Mesendoderm (in vitro differentiated cells): ENCODE measurements around the gene PSD. TPM values are rescaled to one million over a fixed set of nuclear protein-coding genes. Genes with fewer than 3 reads are reported as not detected.

Source experiments
- DNase-seq: peaks from one replicate; pipeline ENCODE4 v3.0.0; 2013
- H2AK5ac ChIP-seq: 2 replicates; pipeline ENCODE4 v1.6.1; 2013; ENCODE audit warnings: low read length, inconsistent platforms
- H2BK120ac ChIP-seq: 2 replicates; pipeline ENCODE4 v1.6.1; 2013; ENCODE audit warnings: low read depth, mild to moderate bottlenecking, low read length, moderate library complexity, mixed read lengths
- H2BK15ac ChIP-seq: replicated peaks from 2 replicates; pipeline ENCODE4 v1.6.1; 2013; ENCODE audit warnings: low read depth, mild to moderate bottlenecking, moderate library complexity
- H2BK5ac ChIP-seq: 2 replicates; pipeline ENCODE4 v1.6.1; 2013; ENCODE audit warnings: low read length, inconsistent platforms
- H3K18ac ChIP-seq: 2 replicates; pipeline ENCODE4 v1.6.1; 2013; ENCODE audit warnings: mild to moderate bottlenecking, low read length, mixed read lengths
- H3K23ac ChIP-seq: one replicate; pipeline ENCODE4 v1.6.1; 2013; ENCODE audit warnings: low read length
- H3K27ac ChIP-seq: 2 replicates; pipeline ENCODE4 v1.5.1; 2013; ENCODE audit warnings: low read depth, mild to moderate bottlenecking, inconsistent platforms, low read length, moderate library complexity
- H3K27me3 ChIP-seq: 2 replicates; pipeline ENCODE4 v1.6.1; 2013; ENCODE audit warnings: low read length, control low read depth, mild to moderate bottlenecking, inconsistent platforms; ENCODE audit not compliant: insufficient read depth, poor library complexity
- H3K36me3 ChIP-seq: 2 replicates; pipeline ENCODE4 v1.6.1; 2013; ENCODE audit warnings: low read length, inconsistent platforms; ENCODE audit not compliant: control insufficient read depth, insufficient read depth
- H3K4ac ChIP-seq: one replicate; pipeline ENCODE4 v1.6.1; 2013; ENCODE audit warnings: low read depth, mild to moderate bottlenecking, low read length, moderate library complexity
- H3K4me1 ChIP-seq: 2 replicates; pipeline ENCODE4 v1.6.1; 2013; ENCODE audit warnings: low read depth, low read length, inconsistent platforms; ENCODE audit not compliant: control insufficient read depth
- H3K4me2 ChIP-seq: 2 replicates; pipeline ENCODE4 v1.6.1; 2013; ENCODE audit warnings: low read length
- H3K4me3 ChIP-seq: 2 replicates; pipeline ENCODE4 v1.5.1; 2013; ENCODE audit warnings: mild to moderate bottlenecking, low read length
- H3K56ac ChIP-seq: one replicate; pipeline ENCODE4 v1.6.1; 2013; ENCODE audit warnings: low read length
- H3K79me1 ChIP-seq: 2 replicates; pipeline ENCODE4 v1.6.1; 2013; ENCODE audit warnings: low read length, inconsistent platforms
- H3K79me2 ChIP-seq: 2 replicates; pipeline ENCODE4 v1.6.1; 2013; ENCODE audit warnings: mild to moderate bottlenecking, low read length; ENCODE audit not compliant: control insufficient read depth, insufficient read depth
- H3K9ac ChIP-seq: 2 replicates; pipeline ENCODE4 v1.6.1; 2013; ENCODE audit warnings: low read length, inconsistent platforms
- H4K5ac ChIP-seq: one replicate; pipeline ENCODE4 v1.6.1; 2013; ENCODE audit warnings: low read length
- H4K8ac ChIP-seq: one replicate; pipeline ENCODE4 v1.6.1; 2013; ENCODE audit warnings: low read depth, mild to moderate bottlenecking, control low read depth, low read length, moderate library complexity
- WGBS: extraction: QIAGEN DNeasy Blood & Tissue Kit; methylation state at CpG from one replicate; pipeline ENCODE4 v1.1.7; 2013; ENCODE audit warnings: low lambda C conversion rate, missing lambda C conversion rate; ENCODE audit not compliant: insufficient coverage; ENCODE audit errors: extremely low coverage; 5-methylcytosine and 5-hydroxymethylcytosine counted together
- polyA plus RNA-seq, 2 experiments: library from polyadenylated mRNA; stranded (reverse); fragments of 200-250 nt; gene quantifications; one replicate each; pipeline ENCODE4 v1.2.3, GENCODE V29; 2013

PSD gene
- 0.44 TPM for polyA plus RNA-seq (2013, experiment 1 of 2)
- 0.53 TPM for polyA plus RNA-seq (2013, experiment 2 of 2)

DNA sequence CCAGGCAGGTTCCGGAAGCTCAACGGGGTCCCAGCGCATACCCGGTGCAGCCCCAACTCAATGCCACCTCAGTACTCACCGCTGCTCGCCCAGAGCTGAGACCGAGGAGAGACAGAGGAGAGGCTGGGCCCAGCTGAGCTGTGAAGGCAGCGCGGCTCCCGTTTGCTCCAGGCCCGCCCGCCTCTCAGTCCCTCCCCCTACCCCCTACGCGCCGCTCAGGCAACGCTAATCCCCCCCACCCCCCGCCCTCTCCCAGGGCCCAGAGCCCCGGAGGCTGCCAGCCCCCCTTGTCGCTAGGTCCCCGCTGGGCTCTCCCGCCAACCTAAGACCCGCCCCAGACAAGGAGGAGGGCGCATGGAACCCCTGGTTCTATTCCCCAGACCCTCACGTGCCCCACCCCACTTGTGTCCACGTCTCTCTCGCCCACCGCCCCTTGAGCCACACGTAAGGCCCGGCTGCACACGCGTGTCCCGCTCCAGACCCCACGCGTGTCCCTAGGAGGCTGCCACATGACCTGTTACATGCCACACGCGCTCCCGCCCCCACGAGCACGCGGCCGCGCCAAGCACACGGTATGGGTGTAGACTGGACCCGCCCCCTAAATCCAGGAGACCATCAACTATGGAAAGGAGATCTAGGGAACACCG is at the start of gene PSD:
Gene PSD (minus strand): TSS at position 164 of the 647 bp plus-strand sequence. CDS start 1,747 bp downstream, outside the sequence.
- no peak within 1 kb of the TSS for H2BK120ac ChIP-seq
- H4K5ac ChIP-seq: no peak within 1 kb of the TSS
- no peak within 1 kb of the TSS for H2BK15ac ChIP-seq
- H3K4me3 ChIP-seq: peak within 1 kb of the TSS; percentile 83
- no peak for DNase-seq
- peaks cover 7% of the 10 kb centered on the region for H3K4me1 ChIP-seq
- no peak within 1 kb of the TSS for H3K18ac ChIP-seq
- H3K27me3 ChIP-seq: no peaks in the 10 kb centered on the region
- no peaks in the 10 kb centered on the region for H3K79me1 ChIP-seq
- H3K23ac ChIP-seq: no peak within 1 kb of the TSS
- no peaks in the 10 kb centered on the region for H3K36me3 ChIP-seq
- peak within 1 kb of the TSS; percentile 98 for H3K56ac ChIP-seq
- H4K8ac ChIP-seq: no peak within 1 kb of the TSS
- no peak within 1 kb of the TSS for H3K4ac ChIP-seq
- no CpG with 5 or more reads among the region's 45 CpGs for WGBS
- H3K4me2 ChIP-seq: peak within 1 kb of the TSS; percentile 94
- no peaks in the 10 kb centered on the region for H3K79me2 ChIP-seq
- H2BK5ac ChIP-seq: no peak within 1 kb of the TSS
- H3K9ac ChIP-seq: peak within 1 kb of the TSS; percentile 82
- no peak within 1 kb of the TSS for H3K27ac ChIP-seq
- no peak within 1 kb of the TSS for H2AK5ac ChIP-seq

DNA sequence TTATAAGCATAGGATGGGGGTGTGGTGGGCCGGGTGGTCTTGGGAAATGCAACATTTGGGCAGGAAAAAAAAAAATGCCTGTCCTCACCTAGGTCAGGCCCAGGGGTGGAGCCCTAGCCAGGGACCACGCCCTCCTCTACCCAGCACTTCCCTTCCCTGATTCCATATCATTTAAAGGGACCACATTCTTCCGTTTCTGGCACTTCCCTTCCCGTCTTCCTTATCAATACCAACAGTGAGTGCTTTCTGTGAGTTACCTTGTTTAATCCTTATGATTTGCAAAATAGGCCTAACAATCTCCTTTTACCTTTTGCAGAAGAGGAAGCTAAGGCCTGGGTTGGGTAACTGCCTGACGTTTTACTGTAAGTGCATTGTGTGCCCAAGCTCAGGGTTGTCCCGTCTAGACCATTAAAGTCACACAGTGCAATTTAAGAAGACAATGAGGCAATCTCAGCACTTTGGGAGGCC is 49.4 kb upstream of the PSD start:
- no peak overlapping the region for H2BK120ac ChIP-seq
- no peak overlapping the region for H3K27ac ChIP-seq
- no peak overlapping the region for H3K56ac ChIP-seq
- no peak overlapping the region for H3K18ac ChIP-seq
- DNase-seq: no peak
- WGBS: no CpG with 5 or more reads among the region's 6 CpGs
- no peak overlapping the region for H3K9ac ChIP-seq
- peaks cover 2% of the 10 kb centered on the region for H3K4me1 ChIP-seq
- no peaks in the 10 kb centered on the region for H3K79me1 ChIP-seq
- no peak overlapping the region for H3K23ac ChIP-seq
- no peaks in the 10 kb centered on the region for H3K79me2 ChIP-seq
- H4K5ac ChIP-seq: no peak overlapping the region
- H3K36me3 ChIP-seq: no peaks in the 10 kb centered on the region
- H3K4me2 ChIP-seq: no peak overlapping the region
- no peak overlapping the region for H2BK15ac ChIP-seq
- H4K8ac ChIP-seq: no peak overlapping the region
- no peak overlapping the region for H3K4ac ChIP-seq
- no peak overlapping the region for H2BK5ac ChIP-seq
- H2AK5ac ChIP-seq: no peak overlapping the region
- H3K27me3 ChIP-seq: no peaks in the 10 kb centered on the region
- no peak overlapping the region for H3K4me3 ChIP-seq

- peaks cover 7% of the 10 kb centered on the region for H3K4me1 ChIP-seq
- H3K18ac ChIP-seq: no peak overlapping the region
- H3K4me3 ChIP-seq: no peak overlapping the region
- H2BK15ac ChIP-seq: no peak overlapping the region
- H4K5ac ChIP-seq: no peak overlapping the region
- H3K9ac ChIP-seq: no peak overlapping the region
- DNase-seq: no peak
- no peak overlapping the region for H3K4me2 ChIP-seq
- H2AK5ac ChIP-seq: no peak overlapping the region
- H2BK120ac ChIP-seq: no peak overlapping the region
- no peak overlapping the region for H3K56ac ChIP-seq
- no peak overlapping the region for H4K8ac ChIP-seq
- H3K27ac ChIP-seq: no peak overlapping the region
- H3K79me2 ChIP-seq: no peaks in the 10 kb centered on the region
- no peak overlapping the region for H3K4ac ChIP-seq
- H3K27me3 ChIP-seq: no peaks in the 10 kb centered on the region
- H3K79me1 ChIP-seq: no peaks in the 10 kb centered on the region
- no peak overlapping the region for H2BK5ac ChIP-seq
- no CpG with 5 or more reads among the region's 6 CpGs for WGBS
- H3K23ac ChIP-seq: no peak overlapping the region
- no peaks in the 10 kb centered on the region for H3K36me3 ChIP-seq
Measured at GRCh38 chr10:102467318-102467717, 48.7 kb upstream of the PSD start.

GRCh38 chr10:102465466-102465865 is 46.9 kb upstream of the PSD start:
- no peak overlapping the region for H2BK15ac ChIP-seq
- H3K27ac ChIP-seq: no peak overlapping the region
- H3K4me2 ChIP-seq: no peak overlapping the region
- no peak overlapping the region for H2BK5ac ChIP-seq
- DNase-seq: no peak
- no peak overlapping the region for H4K5ac ChIP-seq
- H2AK5ac ChIP-seq: no peak overlapping the region
- H3K9ac ChIP-seq: no peak overlapping the region
- H2BK120ac ChIP-seq: no peak overlapping the region
- no peak overlapping the region for H3K23ac ChIP-seq
- no peak overlapping the region for H3K56ac ChIP-seq
- no peaks in the 10 kb centered on the region for H3K79me2 ChIP-seq
- no peaks in the 10 kb centered on the region for H3K27me3 ChIP-seq
- no peaks in the 10 kb centered on the region for H3K79me1 ChIP-seq
- H3K18ac ChIP-seq: no peak overlapping the region
- H3K4ac ChIP-seq: no peak overlapping the region
- peaks cover 11% of the 10 kb centered on the region for H3K4me1 ChIP-seq
- WGBS: no CpG with 5 or more reads among the region's 3 CpGs
- H3K4me3 ChIP-seq: no peak overlapping the region
- H3K36me3 ChIP-seq: no peaks in the 10 kb centered on the region
- H4K8ac ChIP-seq: no peak overlapping the region

GRCh38 chr10:102463983-102464382 is 45.4 kb upstream of the PSD start:
- DNase-seq: no peak
- Histone ChIP-seq H3K23ac (no peak overlapping the region), H3K4ac (no peak overlapping the region), H3K18ac (no peak overlapping the region), H3K27ac (no peak overlapping the region), H3K4me1 (peaks cover 11% of the 10 kb centered on the region), H3K79me1 (no peaks in the 10 kb centered on the region), H3K79me2 (no peaks in the 10 kb centered on the region), H3K36me3 (no peaks in the 10 kb centered on the region), H2AK5ac (no peak overlapping the region), H4K5ac (no peak overlapping the region), H2BK120ac (no peak overlapping the region), H2BK15ac (no peak overlapping the region), H3K56ac (peak overlapping the region; percentile 12), H3K4me3 (no peak overlapping the region), H3K9ac (peak overlapping the region; percentile 1), H3K4me2 (peak overlapping the region; percentile 2), H3K27me3 (no peaks in the 10 kb centered on the region), H2BK5ac (no peak overlapping the region), H4K8ac (no peak overlapping the region)
- WGBS: no CpG with 5 or more reads among the region's 10 CpGs
